ENCODE measurements around the gene LRP1B.

DNA sequence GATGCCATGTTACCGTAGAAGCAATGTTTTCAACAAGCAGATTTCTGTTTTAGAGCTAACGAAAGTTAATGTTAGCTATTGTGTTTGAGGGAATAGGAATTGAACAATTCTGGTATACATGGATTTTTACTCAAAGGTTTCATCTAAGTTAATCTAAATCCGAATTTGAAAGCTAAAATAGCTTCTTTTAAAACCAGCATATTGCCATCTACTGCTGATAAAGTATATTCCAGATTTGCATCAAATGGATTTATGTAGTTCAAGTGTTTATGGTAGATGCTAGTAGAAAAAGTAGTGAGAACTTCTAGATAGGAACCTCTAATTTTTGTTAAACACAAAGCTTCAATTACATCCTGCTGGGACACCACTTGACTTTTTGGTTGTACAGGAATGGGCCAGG is 1781.1 kb downstream of the LRP1B start:
- TF ChIP-seq, protein P1, sequence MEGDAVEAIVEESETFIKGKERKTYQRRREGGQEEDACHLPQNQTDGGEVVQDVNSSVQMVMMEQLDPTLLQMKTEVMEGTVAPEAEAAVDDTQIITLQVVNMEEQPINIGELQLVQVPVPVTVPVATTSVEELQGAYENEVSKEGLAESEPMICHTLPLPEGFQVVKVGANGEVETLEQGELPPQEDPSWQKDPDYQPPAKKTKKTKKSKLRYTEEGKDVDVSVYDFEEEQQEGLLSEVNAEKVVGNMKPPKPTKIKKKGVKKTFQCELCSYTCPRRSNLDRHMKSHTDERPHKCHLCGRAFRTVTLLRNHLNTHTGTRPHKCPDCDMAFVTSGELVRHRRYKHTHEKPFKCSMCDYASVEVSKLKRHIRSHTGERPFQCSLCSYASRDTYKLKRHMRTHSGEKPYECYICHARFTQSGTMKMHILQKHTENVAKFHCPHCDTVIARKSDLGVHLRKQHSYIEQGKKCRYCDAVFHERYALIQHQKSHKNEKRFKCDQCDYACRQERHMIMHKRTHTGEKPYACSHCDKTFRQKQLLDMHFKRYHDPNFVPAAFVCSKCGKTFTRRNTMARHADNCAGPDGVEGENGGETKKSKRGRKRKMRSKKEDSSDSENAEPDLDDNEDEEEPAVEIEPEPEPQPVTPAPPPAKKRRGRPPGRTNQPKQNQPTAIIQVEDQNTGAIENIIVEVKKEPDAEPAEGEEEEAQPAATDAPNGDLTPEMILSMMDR (IDR thresholded peaks at IDR 0.05), result no peak
- TF ChIP-seq POLR2A (IDR thresholded peaks at IDR 0.05), result no peak

Measured in right lobe of liver (tissue), 4 donors.